Measurements from ENCODE around the gene STARD13.

DNA sequence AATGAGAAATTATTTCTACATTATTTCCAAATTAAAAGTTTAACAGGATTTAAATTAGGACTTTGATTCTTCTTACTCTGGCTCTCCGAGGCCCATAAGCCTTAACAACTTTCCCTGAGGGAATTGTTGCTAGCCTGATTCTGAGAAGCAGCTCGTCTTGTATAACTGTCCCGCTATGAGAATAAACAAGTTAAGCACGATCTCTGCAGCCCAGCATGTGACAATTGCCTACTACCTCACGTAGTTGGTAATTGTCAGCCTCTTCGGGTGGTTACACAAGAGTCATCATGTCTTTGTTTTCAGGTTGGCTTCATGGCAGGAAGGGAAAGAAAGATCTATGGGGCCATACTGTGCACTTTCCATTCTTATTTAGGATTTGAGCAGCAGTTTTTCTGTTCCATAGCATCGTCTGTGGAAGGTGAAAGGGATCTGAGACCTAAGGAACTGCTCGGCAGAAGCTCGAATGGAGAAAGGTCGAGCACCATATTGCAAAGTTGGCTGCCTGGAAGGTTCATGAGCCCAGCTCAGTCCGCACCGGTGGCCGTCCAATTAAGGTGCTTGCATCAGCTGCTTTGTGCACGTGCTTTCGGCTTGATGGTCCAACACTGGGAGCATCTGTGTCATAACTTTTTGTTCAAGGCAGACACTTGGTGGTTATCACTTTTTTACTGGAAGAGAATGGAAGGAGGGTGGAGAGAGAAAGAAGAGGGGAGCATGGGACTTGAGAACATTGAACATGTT lies 1.8 kb upstream of the STARD13 start:
- TF ChIP-seq, protein P1, sequence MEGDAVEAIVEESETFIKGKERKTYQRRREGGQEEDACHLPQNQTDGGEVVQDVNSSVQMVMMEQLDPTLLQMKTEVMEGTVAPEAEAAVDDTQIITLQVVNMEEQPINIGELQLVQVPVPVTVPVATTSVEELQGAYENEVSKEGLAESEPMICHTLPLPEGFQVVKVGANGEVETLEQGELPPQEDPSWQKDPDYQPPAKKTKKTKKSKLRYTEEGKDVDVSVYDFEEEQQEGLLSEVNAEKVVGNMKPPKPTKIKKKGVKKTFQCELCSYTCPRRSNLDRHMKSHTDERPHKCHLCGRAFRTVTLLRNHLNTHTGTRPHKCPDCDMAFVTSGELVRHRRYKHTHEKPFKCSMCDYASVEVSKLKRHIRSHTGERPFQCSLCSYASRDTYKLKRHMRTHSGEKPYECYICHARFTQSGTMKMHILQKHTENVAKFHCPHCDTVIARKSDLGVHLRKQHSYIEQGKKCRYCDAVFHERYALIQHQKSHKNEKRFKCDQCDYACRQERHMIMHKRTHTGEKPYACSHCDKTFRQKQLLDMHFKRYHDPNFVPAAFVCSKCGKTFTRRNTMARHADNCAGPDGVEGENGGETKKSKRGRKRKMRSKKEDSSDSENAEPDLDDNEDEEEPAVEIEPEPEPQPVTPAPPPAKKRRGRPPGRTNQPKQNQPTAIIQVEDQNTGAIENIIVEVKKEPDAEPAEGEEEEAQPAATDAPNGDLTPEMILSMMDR (IDR thresholded peaks at IDR 0.05): no peak
- TF ChIP-seq POLR2A (IDR thresholded peaks at IDR 0.05): no peak

Measured in right lobe of liver (tissue), 4 donors.